ENCODE measurements around the gene LBH. TPM values are rescaled to one million over a fixed set of nuclear protein-coding genes. Genes with fewer than 3 reads are reported as not detected.

The LBH gene
- total and polyA plus RNA-seq, 12 donors = 35.9 to 204 (median 149) TPM

DNA sequence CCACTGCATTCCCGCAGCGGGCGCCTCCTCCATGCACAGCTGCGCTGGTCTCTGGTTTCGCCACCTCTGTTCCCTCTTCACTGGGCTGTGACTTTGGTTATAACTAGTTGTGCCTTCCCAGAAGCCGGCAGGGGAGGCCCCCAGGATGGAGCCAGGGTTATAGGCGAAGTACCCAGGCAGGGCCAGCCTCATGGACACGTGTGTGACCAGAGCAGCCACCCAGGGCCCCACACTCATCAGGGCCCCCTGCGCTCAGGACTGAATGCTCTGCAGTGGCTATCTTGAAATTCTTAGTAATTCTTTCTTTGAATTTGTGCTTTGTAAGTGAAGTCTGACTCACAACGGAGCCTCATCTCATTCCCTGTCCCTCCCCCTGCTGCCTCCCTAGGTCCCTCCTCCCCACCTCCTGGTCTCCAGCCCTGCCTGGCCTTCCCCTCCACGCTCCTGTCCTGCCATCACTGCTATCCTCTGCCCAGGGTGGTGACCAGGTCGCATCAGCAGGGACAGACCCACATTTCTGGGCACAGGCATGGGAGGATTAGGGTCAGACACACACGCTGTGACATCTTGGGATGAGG lies 38.1 kb upstream of the LBH start:
- intact Hi-C loops (cut with DNase I) = no loop called here
- no peaks in the 10 kb centered on the region for H3K27me3 ChIP-seq
- WGBS, 2 donors = 88 to 90% methylated on average over 13 of the region's 13 CpGs
- ATAC-seq (peak in 1 of 8 donors; percentile 29), DNase-seq (no peak)
- H3K27ac ChIP-seq = no peak overlapping the region
- no peaks in the 10 kb centered on the region for H3K9me3 ChIP-seq
- no peak overlapping the region for H3K4me3 ChIP-seq
- TF ChIP-seq, protein P1, sequence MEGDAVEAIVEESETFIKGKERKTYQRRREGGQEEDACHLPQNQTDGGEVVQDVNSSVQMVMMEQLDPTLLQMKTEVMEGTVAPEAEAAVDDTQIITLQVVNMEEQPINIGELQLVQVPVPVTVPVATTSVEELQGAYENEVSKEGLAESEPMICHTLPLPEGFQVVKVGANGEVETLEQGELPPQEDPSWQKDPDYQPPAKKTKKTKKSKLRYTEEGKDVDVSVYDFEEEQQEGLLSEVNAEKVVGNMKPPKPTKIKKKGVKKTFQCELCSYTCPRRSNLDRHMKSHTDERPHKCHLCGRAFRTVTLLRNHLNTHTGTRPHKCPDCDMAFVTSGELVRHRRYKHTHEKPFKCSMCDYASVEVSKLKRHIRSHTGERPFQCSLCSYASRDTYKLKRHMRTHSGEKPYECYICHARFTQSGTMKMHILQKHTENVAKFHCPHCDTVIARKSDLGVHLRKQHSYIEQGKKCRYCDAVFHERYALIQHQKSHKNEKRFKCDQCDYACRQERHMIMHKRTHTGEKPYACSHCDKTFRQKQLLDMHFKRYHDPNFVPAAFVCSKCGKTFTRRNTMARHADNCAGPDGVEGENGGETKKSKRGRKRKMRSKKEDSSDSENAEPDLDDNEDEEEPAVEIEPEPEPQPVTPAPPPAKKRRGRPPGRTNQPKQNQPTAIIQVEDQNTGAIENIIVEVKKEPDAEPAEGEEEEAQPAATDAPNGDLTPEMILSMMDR (IDR thresholded peaks at IDR 0.05) = no peak
- H3K36me3 ChIP-seq = no peaks in the 10 kb centered on the region
- peaks cover 0 to 5% (median 0%) of the 10 kb centered on the region in 9 donors for H3K4me1 ChIP-seq

DNA sequence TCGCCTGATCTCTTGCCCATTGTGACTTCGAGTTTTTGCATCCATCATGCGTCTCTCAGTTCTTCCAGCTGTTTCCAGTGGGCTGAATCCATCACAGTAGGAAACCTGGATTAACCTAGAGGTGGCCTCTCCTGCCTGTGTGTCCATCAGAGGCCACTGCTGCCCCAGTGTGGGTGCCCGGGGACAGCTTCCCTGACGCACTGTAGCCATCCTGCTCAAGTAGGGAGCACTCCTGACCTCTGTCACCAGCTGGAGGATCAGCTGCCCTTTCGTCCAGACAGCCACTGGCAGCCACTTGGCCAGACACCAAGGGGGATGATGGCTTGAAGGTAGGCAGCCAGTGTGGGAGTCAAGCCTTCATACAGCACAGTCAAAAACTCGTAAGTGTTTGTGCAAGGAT lies 36.9 kb upstream of the LBH start:
- Histone ChIP-seq H3K27ac (no peak overlapping the region), H3K36me3 (no peaks in the 10 kb centered on the region), H3K9me3 (no peaks in the 10 kb centered on the region), H3K4me1 (peaks cover 0 to 5% (median 0%) of the 10 kb centered on the region in 9 donors), H3K4me3 (no peak overlapping the region), H3K27me3 (no peaks in the 10 kb centered on the region)
- WGBS, 2 donors = 65 to 72% methylated on average over 7 of the region's 7 CpGs
- peak in 4 of 8 donors; percentile 41 to 68 (median 64) for ATAC-seq
- TF ChIP-seq, protein P1 (IDR thresholded peaks at IDR 0.05) = no peak
- no peak for DNase-seq
- intact Hi-C loops (cut with DNase I) = no loop called here

DNA sequence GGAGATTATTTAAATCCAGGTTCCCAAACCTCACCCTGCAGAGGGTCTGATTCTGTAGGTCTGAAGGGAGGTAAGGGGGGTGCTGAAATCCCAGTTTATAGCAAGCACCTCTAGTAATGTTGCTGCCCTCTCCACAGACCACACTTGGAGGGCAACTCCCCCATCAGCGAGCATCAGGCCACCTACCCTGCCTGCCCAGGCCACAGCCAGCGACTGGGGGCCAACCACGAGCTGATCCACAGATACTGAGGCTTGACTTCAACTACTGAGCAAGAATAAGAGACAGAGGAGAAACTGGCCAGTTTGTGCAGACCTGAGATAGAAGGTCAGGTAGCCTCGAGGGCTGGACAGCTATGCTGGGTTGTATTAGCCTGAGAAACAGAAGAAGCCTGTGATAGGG lies 36.3 kb upstream of the LBH start:
- ATAC-seq = no peak
- no peak overlapping the region for H3K4me3 ChIP-seq
- no peaks in the 10 kb centered on the region for H3K9me3 ChIP-seq
- intact Hi-C loops (cut with DNase I) = no loop called here
- no peaks in the 10 kb centered on the region for H3K27me3 ChIP-seq
- peaks cover 0 to 5% (median 0%) of the 10 kb centered on the region in 9 donors for H3K4me1 ChIP-seq
- no peak for DNase-seq
- 82 to 83% methylated on average over 4 of the region's 4 CpGs for WGBS, 2 donors
- no peaks in the 10 kb centered on the region for H3K36me3 ChIP-seq
- H3K27ac ChIP-seq = no peak overlapping the region
- TF ChIP-seq, protein P1 (IDR thresholded peaks at IDR 0.05) = no peak

DNA sequence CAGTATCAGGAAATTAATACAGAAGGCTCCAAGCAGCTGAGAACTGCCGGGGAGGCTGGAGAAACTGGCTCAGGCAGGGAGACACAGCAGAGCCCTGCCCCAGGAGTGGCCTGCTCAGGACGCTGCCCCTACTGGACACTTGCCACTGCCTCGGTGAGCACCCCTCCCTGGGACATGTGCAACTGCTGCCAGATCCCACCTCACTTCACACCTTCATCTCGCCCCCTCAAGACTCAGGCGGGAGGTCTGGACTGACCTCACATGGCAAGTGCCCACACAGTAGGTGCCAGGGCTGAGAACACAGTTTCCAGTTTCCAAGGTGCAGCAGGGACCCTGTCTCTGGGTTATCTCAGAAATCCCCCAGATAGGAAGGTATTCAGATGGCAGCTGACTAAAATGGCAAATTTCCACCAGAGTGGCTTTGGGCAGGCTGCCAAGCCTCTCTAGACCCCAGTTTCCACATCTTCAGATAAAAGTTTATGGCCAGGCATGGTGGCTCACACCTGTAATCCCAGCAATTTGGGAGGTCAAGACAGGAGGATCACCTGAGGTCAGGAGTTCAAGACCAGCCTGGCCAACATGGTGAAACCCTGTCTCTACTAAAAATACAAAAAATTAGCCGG lies 33.7 kb upstream of the LBH start:
- 49 to 57% methylated on average over 6 of the region's 6 CpGs for WGBS, 2 donors
- ATAC-seq (peak in 1 of 8 donors; percentile 31), DNase-seq (no peak)
- Histone ChIP-seq H3K27me3 (no peaks in the 10 kb centered on the region), H3K27ac (no peak overlapping the region), H3K4me1 (peaks cover 0 to 17% (median 8%) of the 10 kb centered on the region in 9 donors), H3K9me3 (no peaks in the 10 kb centered on the region), H3K36me3 (no peaks in the 10 kb centered on the region), H3K4me3 (no peak overlapping the region)
- intact Hi-C loops (cut with DNase I) = no loop called here
- TF ChIP-seq, protein P1 (IDR thresholded peaks at IDR 0.05) = no peak
